HepG2 (cell line): ENCODE results near the gene FAS. TPM values are rescaled to one million over a fixed set of nuclear protein-coding genes. Genes with fewer than 3 reads are reported as not detected.

Experiments used
- ATAC-seq: fragments of 200-7000 bp; cut with Tn5 transposase; 3 replicates; pipeline ENCODE4 v1.9.1; 2020; ENCODE audit warnings: mild to moderate bottlenecking, moderate library complexity
- Bru-seq: library from RNA; stranded (reverse); fragments of 400-500 nt; gene quantifications from one replicate; lab custom pipeline; 2021; lab: Mats Ljungman, UMichigan
- BruChase-seq, 2 experiments: library from RNA; stranded (reverse); fragments of 400-500 nt; gene quantifications; one replicate each; lab custom pipeline; 2021; lab: Mats Ljungman, UMichigan
- BruUV-seq: library from RNA; stranded (reverse); fragments of 400-500 nt; replicated peaks from 2 replicates; lab custom pipeline; 2021; lab: Mats Ljungman, UMichigan
- CTCF ChIA-PET: fragments of 300-600 bp; formaldehyde crosslinking; extraction: SDS; loops from one replicate; lab custom pipeline; 2021; ENCODE audit warnings: low total read pairs, inconsistent platforms, low intra/inter-chr PET ratio; lab: Yijun Ruan, JAX
- POLR2A ChIA-PET: fragments of 350-600 bp; sonication (Branson Sonifier 250); formaldehyde crosslinking; loops from one replicate; lab custom pipeline; 2020; ENCODE audit warnings: antibody characterized with exemption, inconsistent platforms; lab: Yijun Ruan, JAX
- DNase-seq: peaks from one replicate; pipeline ENCODE4 v3.0.0-alpha.2; 2015; ENCODE audit warnings: low spot score
- FAIRE-seq: peaks from 3 replicates; lab custom pipeline; 2011; peaks lifted over from hg19 to GRCh38; lab: Jason Lieb, UNC
- H2AFZ ChIP-seq: one replicate; pipeline ENCODE4 v1.6.1; 2011; ENCODE audit warnings: low read length, inconsistent platforms
- H3K27ac ChIP-seq: fragments of 300-600 bp; 3 replicates; pipeline ENCODE4 v1.8.0; 2011; ENCODE audit warnings: mixed run types, mild to moderate bottlenecking, mixed read lengths, low read length, inconsistent platforms; ENCODE audit not compliant: insufficient read depth; ENCODE audit errors: extremely low read length
- H3K27me3 ChIP-seq, 2 experiments: fragments of 200-600 bp in 1 of 2; 2 replicates in 1 of 2; 3 replicates in 1 of 2; pipeline versions ENCODE4 v1.6.0 to v1.8.0; 2011; ENCODE audit warnings: low read length in 2 of 2, mild to moderate bottlenecking in 2 of 2, moderate library complexity in 2 of 2, inconsistent platforms in 1 of 2; ENCODE audit not compliant: insufficient read depth in 2 of 2, control insufficient read depth in 1 of 2
- H3K36me3 ChIP-seq, 2 experiments: fragments of 200-600 bp in 1 of 2; replicated peaks in 1 of 2; 2 replicates in 1 of 2; 3 replicates in 1 of 2; pipeline versions ENCODE4 v1.5.1 to v1.8.0; 2011; ENCODE audit warnings: low read length in 2 of 2, inconsistent platforms in 1 of 2; ENCODE audit not compliant: insufficient read depth in 2 of 2, control insufficient read depth in 1 of 2
- H3K4me1 ChIP-seq: 2 replicates; pipeline ENCODE4 v1.5.1; 2012; ENCODE audit warnings: low read length, inconsistent platforms; ENCODE audit not compliant: insufficient read depth
- H3K4me2 ChIP-seq: 2 replicates; pipeline ENCODE4 v1.6.0; 2011; ENCODE audit warnings: low read depth, low read length, inconsistent platforms
- H3K4me3 ChIP-seq, 3 experiments: fragments of 200-600 bp in 1 of 3; sonication (generic), shearing (Covaris generic) in 1 of 3; replicated peaks in 1 of 3; 2 replicates each; pipeline ENCODE4 v1.5.1; 2011 to 2016; ENCODE audit warnings: low read length in 3 of 3, inconsistent platforms in 2 of 3, low read depth in 2 of 3, mild to moderate bottlenecking in 2 of 3, control low read depth in 1 of 3, mixed read lengths in 1 of 3; ENCODE audit not compliant: insufficient read depth in 1 of 3
- H3K79me2 ChIP-seq: one replicate; pipeline ENCODE4 v1.6.1; 2011; ENCODE audit warnings: low read length, inconsistent platforms; ENCODE audit not compliant: insufficient read depth
- H3K9ac ChIP-seq: 2 replicates; pipeline ENCODE4 v1.6.0; 2011; ENCODE audit warnings: mild to moderate bottlenecking, low read depth, low read length, inconsistent platforms; ENCODE audit not compliant: insufficient read depth
- H3K9me3 ChIP-seq: 2 replicates; pipeline ENCODE4 v1.5.1; 2012; ENCODE audit warnings: mild to moderate bottlenecking, low read length
- H4K20me1 ChIP-seq: 2 replicates; pipeline ENCODE4 v1.6.0; 2011; ENCODE audit warnings: inconsistent platforms, mild to moderate bottlenecking, low read length, moderate library complexity; ENCODE audit not compliant: insufficient read depth
- ARID2 ChIP-seq: sonication (generic); formaldehyde crosslinking; IDR thresholded peaks from 2 replicates; pipeline ENCODE4 v1.8.1; 2022; ENCODE audit warnings: mild to moderate bottlenecking, missing genetic modification reagents, borderline replicate concordance
- EEA1 ChIP-seq: sonication (generic); formaldehyde crosslinking; IDR thresholded peaks from 2 replicates; pipeline ENCODE4 v1.5.1; 2020; ENCODE audit warnings: mild to moderate bottlenecking, missing genetic modification reagents, borderline replicate concordance
- FOXC1 ChIP-seq: sonication (generic); formaldehyde crosslinking; IDR thresholded peaks from 2 replicates; pipeline ENCODE4 v1.8.0; 2022; ENCODE audit warnings: mild to moderate bottlenecking, missing genetic modification reagents, borderline replicate concordance
- KAT7 ChIP-seq: IDR thresholded peaks from 2 replicates; pipeline ENCODE4 v1.6.1; 2018; ENCODE audit warnings: borderline replicate concordance, missing compliant biosample characterization
- LCORL ChIP-seq, 2 experiments: fragments of 450-650 bp in 1 of 2; sonication (generic) in 1 of 2; formaldehyde crosslinking in 1 of 2; IDR thresholded peaks; 2 replicates each; pipeline versions ENCODE4 v1.5.0 to v1.6.1; 2017 to 2020; ENCODE audit warnings: antibody characterized with exemption in 1 of 2, missing genetic modification reagents in 1 of 2
- MAX ChIP-seq: IDR thresholded peaks from 2 replicates; pipeline ENCODE4 v1.6.1; 2012; ENCODE audit warnings: inconsistent platforms
- MIER2 ChIP-seq: IDR thresholded peaks from 2 replicates; pipeline ENCODE4 v1.6.1; 2016; ENCODE audit warnings: missing biosample characterization, missing genetic modification reagents
- MTA3 ChIP-seq: sonication (generic); formaldehyde crosslinking; IDR thresholded peaks from 2 replicates; pipeline ENCODE4 v1.4.0; 2020; ENCODE audit warnings: missing genetic modification reagents
- NFKBIZ ChIP-seq: IDR thresholded peaks from 2 replicates; pipeline ENCODE4 v1.6.1; 2018; ENCODE audit warnings: missing genetic modification reagents, missing compliant biosample characterization
- NRL ChIP-seq: sonication (generic); formaldehyde crosslinking; IDR thresholded peaks from 2 replicates; pipeline ENCODE4 v1.5.0; 2020; ENCODE audit warnings: missing genetic modification reagents, mild to moderate bottlenecking, moderate library complexity, borderline replicate concordance
- PHF8 ChIP-seq: sonication (generic); formaldehyde crosslinking; IDR thresholded peaks from 2 replicates; pipeline ENCODE4 v1.5.0; 2020; ENCODE audit warnings: missing genetic modification reagents
- THRA ChIP-seq: sonication (generic); formaldehyde crosslinking; IDR thresholded peaks from 2 replicates; pipeline ENCODE4 v1.4.0; 2020; ENCODE audit warnings: missing genetic modification reagents, borderline replicate concordance
- U2AF2 ChIP-seq: fragments of 200-400 bp; formaldehyde crosslinking; IDR thresholded peaks from 2 replicates; pipeline ENCODE4 v1.6.1; 2017; ENCODE audit warnings: low read depth, mild to moderate bottlenecking, low read length
- ZMYM4 ChIP-seq: sonication (generic); formaldehyde crosslinking; IDR thresholded peaks from 2 replicates; pipeline ENCODE4 v1.8.1; 2023; ENCODE audit warnings: mild to moderate bottlenecking, missing genetic modification reagents
- ZNF138 ChIP-seq: sonication (generic); formaldehyde crosslinking; IDR thresholded peaks from 2 replicates; pipeline ENCODE4 v1.5.0; 2020; ENCODE audit warnings: mild to moderate bottlenecking, low read depth, missing genetic modification reagents
- ZNF570 ChIP-seq: sonication (generic); formaldehyde crosslinking; IDR thresholded peaks from 2 replicates; pipeline ENCODE4 v1.4.0; 2020; ENCODE audit warnings: mild to moderate bottlenecking, missing genetic modification reagents, borderline replicate concordance
- WGBS: methylation state at CpG from one replicate; pipeline ENCODE4 v1.1.6; 2017; ENCODE audit warnings: low lambda C conversion rate; 5-methylcytosine and 5-hydroxymethylcytosine counted together
- in situ Hi-C: cut with HindIII; loops from 2 replicates; pipeline ENCODE4 v1.10.0; 2017; ENCODE audit warnings: low pct_unique_long_range_greater_than_20kb; ENCODE audit not compliant: extremely low pct_ligation_motif_present
- intact Hi-C: fragments of 100-400 bp; cut with micrococcal nuclease; formaldehyde crosslinking; loops from one replicate; pipeline ENCODE4 v1.10.0; 2022; ENCODE audit not compliant: unreplicated experiment
- long read RNA-seq, 2 experiments: library from RNA in 1 of 2; library from polyadenylated mRNA in 1 of 2; stranded (forward) in 1 of 2; unstranded in 1 of 2; transcript quantifications; one replicate each; pipeline ENCODE4 v2.0.0, GENCODE V29; 2019 to 2022
- polyA minus RNA-seq, 3 experiments: library from RNA; depleted of rRNA, polyadenylated mRNA; stranded (reverse); fragments of >200 nt; gene quantifications; 2 replicates each; pipeline ENCODE4 v1.2.3, GENCODE V29; 2011; ENCODE audit warnings: low replicate concordance in 1 of 3
- polyA plus RNA-seq, 8 experiments: library from polyadenylated mRNA; depleted of rRNA in 3 of 8; stranded (reverse) in 7 of 8; unstranded in 1 of 8; fragments of >200 nt; fragmentation: Illumina TruSeq in 4 of 8; extraction: Trizol in 4 of 8; gene quantifications; 2 replicates each; pipeline versions ENCODE4 v1.2.1 to v1.2.3, GENCODE V29; 2011 to 2016; ENCODE audit warnings: low read depth in 4 of 8, missing spikeins in 1 of 8, mixed read lengths in 1 of 8; ENCODE audit not compliant: insufficient read depth in 1 of 8
- total RNA-seq, 5 experiments: library from RNA; depleted of rRNA; stranded (reverse); fragments of >200 nt; fragmentation: Illumina TruSeq; extraction: Trizol; gene quantifications; 2 replicates each; pipeline ENCODE4 v1.2.3, GENCODE V29; 2016; ENCODE audit warnings: low read depth in 1 of 5

The FAS gene
- total RNA-seq (2016; rRNA removed; fragmentation: Illumina TruSeq; extraction: Trizol) (15.0 and 17.9 TPM in 2 replicates), polyA plus RNA-seq (2011; rRNA removed) (4.3 and 5.9 TPM in 2 replicates), polyA minus RNA-seq (2011; rRNA and poly(A)+ RNA removed; ENCODE audit: low replicate concordance) (3.7 and 12.5 TPM in 2 replicates), Bru-seq, nascent RNA (percentile 63 among the genes with signal in this experiment), BruChase-seq, experiment 1, labeled RNA remaining after a 6-hour chase (percentile 62 among the genes with signal in this experiment), BruChase-seq, experiment 2, labeled RNA remaining after a 2-hour chase (percentile 57 among the genes with signal in this experiment)
- 4.8 and 5.4 TPM in 2 replicates for total RNA-seq (2016; cell fraction: cytosol; rRNA removed; fragmentation: Illumina TruSeq; extraction: Trizol; ENCODE audit: low read depth)
- total RNA-seq (2016; cell fraction: insoluble cytoplasmic fraction; rRNA removed; fragmentation: Illumina TruSeq; extraction: Trizol), result 15.8 and 17.7 TPM in 2 replicates
- 11.2 and 12.0 TPM in 2 replicates for total RNA-seq (2016; cell fraction: membrane; rRNA removed; fragmentation: Illumina TruSeq; extraction: Trizol)
- total RNA-seq (2016; cell fraction: nucleus; rRNA removed; fragmentation: Illumina TruSeq; extraction: Trizol), result 21.8 and 24.6 TPM in 2 replicates
- polyA plus RNA-seq (2011; cell fraction: cytosol; rRNA removed), result 2.6 and 4.4 TPM in 2 replicates
- polyA plus RNA-seq (2011; cell fraction: nucleus; rRNA removed), result 3.1 and 3.5 TPM in 2 replicates
- 3.1 and 3.3 TPM in 2 replicates for polyA plus RNA-seq (2012)
- polyA plus RNA-seq (2016; cell fraction: cytosol; fragmentation: Illumina TruSeq; extraction: Trizol; ENCODE audit: low read depth), result 3.1 and 3.6 TPM in 2 replicates
- 14.7 and 16.1 TPM in 2 replicates for polyA plus RNA-seq (2016; cell fraction: insoluble cytoplasmic fraction; fragmentation: Illumina TruSeq; extraction: Trizol; ENCODE audit: low read depth)
- 6.2 and 7.4 TPM in 2 replicates for polyA plus RNA-seq (2016; cell fraction: membrane; fragmentation: Illumina TruSeq; extraction: Trizol; ENCODE audit: low read depth)
- 29.8 and 31.9 TPM in 2 replicates for polyA plus RNA-seq (2016; cell fraction: nucleus; fragmentation: Illumina TruSeq; extraction: Trizol; ENCODE audit: insufficient read depth, low read depth)
- 3.7 and 4.0 TPM in 2 replicates for polyA minus RNA-seq (2011; cell fraction: cytosol; rRNA and poly(A)+ RNA removed)
- 8.6 and 13.1 TPM in 2 replicates for polyA minus RNA-seq (2011; cell fraction: nucleus; rRNA and poly(A)+ RNA removed)
- long read RNA-seq, experiment 1, partial matches to known transcripts, result 1 of 11 reads
- long read RNA-seq, experiment 1, other reads (novel, unspliced or antisense), result 6 of 11 reads
- long read RNA-seq, experiment 2, partial matches to known transcripts, result 3 of 8 reads
- long read RNA-seq, experiment 2, other reads (novel, unspliced or antisense), result 4 of 8 reads

- Histone ChIP-seq H3K9me3 (0 out of 2 replicates have a peak, but pooled peaks cover 4% of the 10 kb centered on the region), H4K20me1 (no peaks in the 10 kb centered on the region; the same call in 1 of the 2 replicates), H3K27me3 (no peaks in the 10 kb centered on the region; a peak in 1 of 5 replicates), H3K79me2 (peaks cover 35% of the 10 kb centered on the region), H2AFZ (peak within 1 kb of the TSS; percentile 39), H3K4me3 (peak within 1 kb of the TSS; percentile 83 to 91 (median 88)), H3K36me3 (no peaks in the 10 kb centered on the region), H3K9ac (peak within 1 kb of the TSS; percentile 79), H3K27ac (peak within 1 kb of the TSS; percentile 74), H3K4me2 (peak within 1 kb of the TSS; percentile 87), H3K4me1 (peaks cover 48% of the 10 kb centered on the region)
- intact Hi-C loops, result no loop called here
- ChIA-PET POLR2A (interaction anchor here (0.6 to 1.6 kb wide), 3 partner anchors 16 to 604 kb away, joined by 3 to 5 read pairs (median 3); no protein-coding TSS in a partner anchor), CTCF (interaction anchor here (1.8 kb wide), 1 partner anchor 56 kb away, joined by 6 read pairs; no protein-coding TSS in a partner anchor)
- 9% methylated on average over 7 of the region's 51 CpGs for WGBS
- FAIRE-seq (no peak), DNase-seq (peak; percentile 27), ATAC-seq (peak; percentile 88)
- in situ Hi-C loops, result no loop called here
- no TSS peak for BruUV-seq
- TF ChIP-seq FOXC1 (CRISPR knock-in tag), result 0 out of 2 replicates have a peak, but pooled peaks have one; percentile 53
- TF ChIP-seq KAT7, result peak; percentile 55
- peak; percentile 47; the same call in 1 of the 2 replicates for TF ChIP-seq MAX
- TF ChIP-seq NFKBIZ (CRISPR knock-in tag), result no peak
- no peak for TF ChIP-seq MTA3 (CRISPR knock-in tag)
- no peak for TF ChIP-seq U2AF2
- no peak for TF ChIP-seq LCORL (IDR thresholded peaks at IDR 0.05)
- TF ChIP-seq LCORL (CRISPR knock-in tag; IDR thresholded peaks at IDR 0.05), result peak; percentile 14
- TF ChIP-seq MIER2 (CRISPR knock-in tag), result 0 out of 2 replicates have a peak, but pooled peaks have one; percentile 20
- peak; percentile 38; the same call in 1 of the 2 replicates for TF ChIP-seq NRL (CRISPR knock-in tag)
- TF ChIP-seq EEA1 (CRISPR knock-in tag), result 0 out of 2 replicates have a peak, but pooled peaks have one; percentile 64
- TF ChIP-seq ZNF570 (CRISPR knock-in tag), result 0 out of 2 replicates have a peak, but pooled peaks have one; percentile 63
- TF ChIP-seq THRA (CRISPR knock-in tag), result 0 out of 2 replicates have a peak, but pooled peaks have one; percentile 5
- peak; percentile 36; the same call in 1 of the 2 replicates for TF ChIP-seq ZNF138 (CRISPR knock-in tag)
- peak; percentile 70 for TF ChIP-seq PHF8
- TF ChIP-seq ZMYM4, result peak; percentile 14; the same call in 1 of the 2 replicates
- TF ChIP-seq ARID2 (CRISPR knock-in tag), result no peak
Measured at GRCh38 chr10:88990384-88991160, at the start of gene FAS. FAS (plus strand) TSS chr10:88990798; CDS start chr10:88990877, 79 bp downstream.
